A673 (cell line): ENCODE measurements around the gene MEGF11.

Source experiments
- EZH2 ChIP-seq: fragments of 200-600 bp; sonication (generic); IDR thresholded peaks from 2 replicates; pipeline ENCODE4 v1.6.1; 2017; ENCODE audit warnings: borderline replicate concordance, low read depth, mild to moderate bottlenecking, mixed read lengths, antibody characterized with exemption, low read length; ENCODE audit not compliant: poor library complexity, severe bottlenecking
- TF ChIP-seq, protein P1 (sequence below): fragments of 300-800, 200-600 bp; sonication (generic); conservative IDR thresholded peaks from 2 replicates; pipeline ENCODE4 v1.5.1; 2017; ENCODE audit warnings: low read depth, mild to moderate bottlenecking, antibody characterized with exemption, low read length, moderate library complexity, mixed read lengths

DNA sequence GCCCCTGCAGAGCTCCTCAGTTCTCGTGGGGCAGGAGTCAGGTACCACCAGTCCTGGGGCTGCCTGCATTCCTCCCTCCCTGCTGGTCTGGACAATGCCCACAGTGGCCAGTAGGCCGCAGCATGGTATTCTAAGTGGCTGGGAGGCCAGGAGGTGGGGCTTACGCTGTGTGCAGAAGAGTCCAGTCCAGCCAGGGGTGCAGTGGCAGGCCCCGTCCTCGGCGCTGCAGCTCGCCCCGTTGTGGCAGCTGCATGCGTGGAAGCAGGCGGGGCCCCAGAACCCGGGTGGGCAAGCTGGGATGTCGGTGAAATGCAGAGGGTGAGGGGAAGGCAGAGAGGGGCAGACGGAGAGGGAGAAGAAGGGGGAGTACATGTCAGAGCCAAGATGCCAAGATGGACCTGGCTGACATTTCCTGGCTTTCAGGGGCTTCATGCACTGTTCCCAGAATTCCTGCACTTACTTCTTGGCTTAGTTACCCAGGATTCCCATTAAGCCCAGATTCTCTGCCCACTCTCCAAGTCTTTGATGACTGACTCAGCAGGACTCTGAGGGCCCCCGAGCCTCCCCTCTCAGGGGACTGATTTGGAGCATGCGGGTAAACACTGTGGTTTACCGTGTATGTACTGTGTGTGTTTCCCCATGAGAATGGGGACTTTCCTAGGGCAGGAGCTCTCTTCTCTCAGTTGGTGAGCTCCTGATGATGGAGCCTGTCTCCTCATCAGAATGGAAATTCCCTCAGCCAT is 336.7 kb downstream of the MEGF11 start:
- TF ChIP-seq, protein P1, sequence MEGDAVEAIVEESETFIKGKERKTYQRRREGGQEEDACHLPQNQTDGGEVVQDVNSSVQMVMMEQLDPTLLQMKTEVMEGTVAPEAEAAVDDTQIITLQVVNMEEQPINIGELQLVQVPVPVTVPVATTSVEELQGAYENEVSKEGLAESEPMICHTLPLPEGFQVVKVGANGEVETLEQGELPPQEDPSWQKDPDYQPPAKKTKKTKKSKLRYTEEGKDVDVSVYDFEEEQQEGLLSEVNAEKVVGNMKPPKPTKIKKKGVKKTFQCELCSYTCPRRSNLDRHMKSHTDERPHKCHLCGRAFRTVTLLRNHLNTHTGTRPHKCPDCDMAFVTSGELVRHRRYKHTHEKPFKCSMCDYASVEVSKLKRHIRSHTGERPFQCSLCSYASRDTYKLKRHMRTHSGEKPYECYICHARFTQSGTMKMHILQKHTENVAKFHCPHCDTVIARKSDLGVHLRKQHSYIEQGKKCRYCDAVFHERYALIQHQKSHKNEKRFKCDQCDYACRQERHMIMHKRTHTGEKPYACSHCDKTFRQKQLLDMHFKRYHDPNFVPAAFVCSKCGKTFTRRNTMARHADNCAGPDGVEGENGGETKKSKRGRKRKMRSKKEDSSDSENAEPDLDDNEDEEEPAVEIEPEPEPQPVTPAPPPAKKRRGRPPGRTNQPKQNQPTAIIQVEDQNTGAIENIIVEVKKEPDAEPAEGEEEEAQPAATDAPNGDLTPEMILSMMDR: peak; percentile 24; the same call in 1 of the 2 replicates
- no peak for TF ChIP-seq EZH2
